Endothelial cell of hepatic sinusoid (primary cell): ENCODE measurements around the gene DTX4.

Experiments
- in situ Hi-C: cut with HindIII; loops from 2 replicates; pipeline ENCODE4 v1.10.0; 2017; ENCODE audit warnings: low sequenced_read_pairs

Gene DTX4

DNA sequence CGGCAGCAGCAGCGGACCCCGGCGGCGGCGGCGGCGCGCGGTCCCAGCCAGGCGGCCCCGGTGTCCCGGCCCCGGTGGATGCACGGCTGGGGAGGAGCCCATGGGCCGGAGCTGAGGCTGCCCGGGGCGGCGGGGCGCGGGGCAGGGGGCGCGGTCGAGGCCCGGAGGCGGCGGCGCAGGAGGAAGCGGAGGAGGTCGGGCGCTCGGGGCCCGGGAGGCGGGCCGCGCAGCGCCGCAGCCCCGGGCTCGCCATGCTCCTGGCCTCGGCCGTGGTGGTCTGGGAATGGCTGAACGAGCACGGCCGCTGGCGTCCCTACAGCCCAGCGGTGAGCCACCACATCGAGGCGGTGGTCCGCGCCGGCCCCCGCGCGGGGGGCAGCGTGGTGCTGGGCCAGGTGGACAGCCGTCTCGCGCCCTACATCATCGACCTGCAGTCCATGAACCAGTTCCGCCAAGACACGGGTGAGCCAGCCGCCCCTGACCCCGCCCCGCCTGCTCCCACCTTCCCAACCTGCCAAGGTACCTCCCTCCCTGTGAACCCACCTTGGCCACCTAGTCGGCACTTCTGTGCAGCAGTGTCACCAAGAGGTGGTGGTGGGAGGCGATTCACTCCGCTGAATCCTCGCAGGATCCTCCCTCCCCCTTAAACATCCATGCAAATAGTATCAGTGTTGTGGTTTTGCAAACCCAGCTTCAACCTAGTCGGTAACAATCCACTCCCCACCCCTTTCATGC, 580 bp downstream of the DTX4 start:
- in situ Hi-C loops, result no loop called here

DNA sequence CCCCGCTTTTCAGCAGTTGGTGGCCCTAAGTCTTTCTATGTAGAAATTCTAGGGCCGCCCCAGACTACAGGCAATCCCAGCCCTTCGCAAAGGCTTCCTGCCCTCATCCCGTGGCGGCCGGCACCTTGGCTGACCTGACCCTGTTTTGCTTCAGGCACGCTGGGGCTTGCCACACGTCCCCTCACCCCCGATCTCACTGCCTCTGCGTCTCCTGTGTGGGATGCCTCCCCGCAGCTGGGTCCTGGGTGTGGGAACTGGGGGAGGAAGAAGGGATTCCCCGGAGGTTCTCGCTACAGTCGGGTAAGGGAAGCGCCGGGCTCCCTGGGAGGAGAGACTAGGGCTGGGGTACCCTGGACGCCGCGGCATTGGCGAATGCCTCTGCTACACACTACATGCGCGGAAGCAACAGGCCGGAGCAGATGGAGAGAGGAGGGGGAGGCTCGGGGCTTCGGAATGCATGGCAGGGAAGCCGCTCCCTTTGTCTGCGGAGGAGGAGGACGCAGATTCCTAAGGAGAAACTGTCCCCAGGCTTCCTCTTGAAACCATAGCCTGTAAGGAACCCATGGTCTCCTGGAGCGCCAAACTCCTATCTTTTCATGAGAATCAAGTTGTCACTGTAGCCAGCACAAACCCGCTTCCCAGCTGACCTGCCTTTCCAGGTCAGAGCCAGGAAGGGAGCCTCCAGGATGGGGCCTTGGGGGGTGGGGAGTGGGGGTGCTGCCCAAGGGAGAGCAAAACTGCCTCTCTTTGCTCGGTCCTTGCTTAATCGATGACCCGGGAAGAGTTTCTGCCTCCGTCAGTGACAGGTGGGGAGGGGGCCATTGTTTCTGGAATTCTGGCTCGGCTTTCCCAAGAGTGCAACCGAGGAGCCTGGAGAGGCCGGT, 1.4 kb downstream of the DTX4 start:
- in situ Hi-C loops, result no loop called here

DNA sequence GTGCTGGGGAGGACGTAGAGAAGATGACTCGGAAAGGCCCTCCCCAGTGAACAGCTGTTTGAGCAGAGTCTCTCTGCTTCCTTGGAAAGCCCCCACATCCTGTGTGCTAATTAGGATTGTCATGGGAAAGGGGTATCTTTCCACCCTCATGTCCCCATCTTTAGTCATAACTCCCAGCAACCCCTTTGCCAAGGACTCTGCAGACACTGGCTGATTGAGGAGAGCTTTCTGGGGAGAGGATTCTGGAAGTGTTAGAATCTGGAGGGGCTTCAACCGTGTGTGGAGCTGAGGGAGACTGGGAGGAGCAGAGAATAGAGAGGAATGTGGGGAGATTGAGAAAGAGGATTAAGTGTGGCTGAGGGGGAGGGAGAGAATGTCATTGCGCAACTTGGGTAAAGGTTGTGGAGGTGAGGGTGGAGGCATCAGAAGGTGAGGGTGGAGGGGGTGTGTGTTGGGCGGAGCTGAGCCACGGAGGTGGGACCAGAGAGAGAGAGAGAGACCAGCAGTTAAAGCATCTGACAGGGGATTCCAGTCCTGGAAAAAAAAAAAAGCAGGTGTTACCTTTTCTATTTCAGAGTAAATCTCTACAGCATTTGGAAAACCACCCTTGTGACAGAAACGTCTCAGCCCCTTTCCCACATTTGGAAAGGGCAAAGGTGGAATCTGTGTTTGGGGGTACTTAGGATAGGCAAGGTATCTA, 2.2 kb downstream of the DTX4 start:
- in situ Hi-C loops, result no loop called here

DNA sequence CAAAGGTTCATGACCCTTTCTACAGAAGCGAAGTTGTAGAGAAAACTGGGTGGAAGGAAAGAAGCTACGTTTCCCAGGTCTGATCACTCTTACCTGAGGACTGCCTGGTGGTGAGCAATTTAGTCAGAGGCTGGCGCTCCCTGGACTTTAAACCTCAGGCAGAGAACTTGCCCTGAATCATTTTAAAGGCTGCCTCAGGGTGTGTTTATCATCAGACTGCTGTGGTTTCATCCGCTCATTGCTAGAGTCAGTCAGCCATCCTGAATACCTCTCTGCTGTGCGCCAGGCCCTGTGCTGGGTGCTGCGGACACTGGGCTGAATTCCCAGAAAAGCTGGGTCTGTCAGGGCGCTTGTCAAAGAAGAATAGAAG, 2.7 kb downstream of the DTX4 start:
- in situ Hi-C loops, result no loop called here

DNA sequence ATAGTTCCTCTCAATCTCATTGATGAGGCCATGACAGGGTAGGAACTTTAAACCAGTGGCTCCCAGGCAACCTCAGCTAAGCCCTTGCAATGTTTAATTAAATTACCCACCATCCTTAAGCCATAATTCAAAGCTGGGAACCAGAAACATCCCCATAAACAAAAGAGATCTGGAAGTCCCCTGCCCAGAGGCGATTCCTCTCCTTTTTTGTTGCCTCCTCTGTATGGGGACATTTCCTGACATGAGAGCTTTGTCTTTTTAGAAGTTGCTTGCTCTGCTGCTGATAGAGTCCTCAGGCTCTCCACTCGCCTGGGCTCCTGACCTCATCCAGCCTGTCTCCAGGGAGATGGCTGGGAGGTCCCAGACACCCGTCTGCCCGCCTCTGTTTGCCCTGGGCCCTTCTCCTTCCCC, 3.2 kb downstream of the DTX4 start:
- in situ Hi-C loops, result no loop called here

DNA sequence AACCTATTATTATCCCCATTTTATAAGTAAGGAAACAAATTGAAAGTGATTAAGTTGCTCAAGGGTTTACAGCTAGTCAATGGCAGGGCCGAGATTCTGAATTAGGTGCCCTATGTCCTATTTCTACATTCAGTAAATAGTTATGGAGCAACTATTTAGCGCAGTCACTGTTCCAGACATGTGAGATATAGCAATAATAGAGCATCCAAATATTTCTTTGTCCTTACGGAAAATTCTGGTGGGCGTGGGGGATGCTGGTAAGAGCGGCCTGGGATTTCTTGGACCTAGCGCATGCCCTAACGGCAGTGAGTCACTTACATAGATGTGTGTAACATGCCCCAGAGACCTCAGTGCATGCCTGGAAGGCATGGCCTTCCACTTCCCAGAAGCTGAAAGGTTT, 4.4 kb downstream of the DTX4 start:
- in situ Hi-C loops, result no loop called here

DNA sequence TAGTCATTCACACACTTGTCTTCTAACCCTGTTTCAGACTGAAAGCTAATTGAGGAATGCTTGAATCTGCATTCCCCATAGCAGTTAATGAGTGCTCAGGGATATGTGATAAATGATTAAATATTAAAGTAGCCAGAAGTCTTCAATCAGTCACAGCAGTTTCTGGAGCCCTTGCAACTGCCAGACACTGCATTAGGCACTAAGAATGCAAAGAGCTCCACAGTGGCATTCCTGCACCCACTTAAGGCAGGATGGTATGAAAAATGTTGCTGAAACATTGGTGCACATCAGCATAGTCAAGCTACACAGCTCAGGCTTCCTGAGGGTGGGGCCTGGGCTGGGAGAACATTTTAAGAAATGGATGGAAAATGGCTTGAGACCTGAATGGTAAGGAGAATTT, 6.5 kb downstream of the DTX4 start:
- in situ Hi-C loops, result no loop called here

DNA sequence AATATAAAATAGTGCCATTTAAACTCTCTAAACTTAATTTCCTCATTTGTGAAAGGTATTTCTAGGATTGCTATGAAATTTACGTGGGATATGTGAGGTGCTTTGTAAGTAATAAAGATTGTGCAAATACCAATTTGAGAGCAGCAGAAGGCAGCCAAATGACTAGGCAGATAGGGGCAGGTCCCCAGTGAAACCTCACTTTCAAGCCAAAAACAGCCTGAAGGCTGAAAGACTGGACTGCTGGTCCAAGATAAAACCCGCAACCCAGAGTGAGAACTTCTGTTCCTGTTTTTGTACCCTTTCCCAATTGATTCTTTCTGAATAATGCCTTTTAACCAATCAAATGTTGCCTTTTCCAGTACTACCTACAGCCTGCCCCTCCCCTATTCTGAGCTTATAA, 7.2 kb downstream of the DTX4 start:
- in situ Hi-C loops, result no loop called here

DNA sequence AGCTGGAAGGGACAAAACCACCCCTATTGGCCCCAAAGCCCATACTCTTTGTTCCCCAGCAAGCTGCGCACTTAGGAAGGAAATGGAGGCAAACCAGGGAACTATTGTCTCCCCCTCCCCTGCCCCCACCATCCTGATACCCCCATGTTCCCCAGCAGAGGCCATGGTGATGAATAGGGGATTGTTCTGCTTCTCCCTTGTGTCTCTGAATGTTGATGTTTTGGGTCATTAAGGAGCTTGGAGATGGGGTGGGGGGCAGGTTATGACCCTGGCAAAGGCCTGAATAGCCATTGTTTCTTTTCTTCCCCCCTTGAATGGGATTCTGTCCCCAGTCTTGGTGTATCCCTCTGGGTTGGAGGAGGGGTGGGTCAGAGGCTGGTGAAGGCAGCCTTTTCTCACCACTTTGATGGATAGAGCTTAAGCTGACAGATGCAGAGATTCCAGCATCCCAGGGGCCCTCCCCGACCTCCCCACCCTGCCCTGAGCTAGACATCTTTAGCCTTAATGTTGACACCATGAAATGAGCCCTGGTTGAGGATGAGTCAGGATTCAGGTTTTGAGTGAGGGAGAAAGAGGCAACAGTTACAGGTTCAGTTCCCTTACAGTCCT, 8.3 kb downstream of the DTX4 start:
- in situ Hi-C loops, result no loop called here

DNA sequence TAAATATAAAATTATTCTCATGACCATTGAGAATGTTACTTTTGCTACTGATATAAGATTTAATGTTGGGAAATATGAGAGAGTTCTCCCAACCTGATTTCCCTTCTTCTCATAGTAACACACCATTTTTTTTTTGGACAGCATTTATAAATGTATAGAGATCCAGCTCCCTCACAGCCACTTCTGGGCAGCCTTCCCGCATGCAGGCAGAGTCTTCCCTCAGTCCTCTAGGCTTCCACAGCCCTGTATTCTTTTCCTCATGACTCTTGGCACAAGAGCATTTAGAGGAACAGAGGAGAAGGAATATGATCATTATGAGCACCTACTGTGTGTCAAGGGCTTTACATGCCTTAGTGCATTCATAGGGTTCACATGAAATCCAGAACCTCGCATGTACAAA, 9.0 kb downstream of the DTX4 start:
- in situ Hi-C loops, result no loop called here

DNA sequence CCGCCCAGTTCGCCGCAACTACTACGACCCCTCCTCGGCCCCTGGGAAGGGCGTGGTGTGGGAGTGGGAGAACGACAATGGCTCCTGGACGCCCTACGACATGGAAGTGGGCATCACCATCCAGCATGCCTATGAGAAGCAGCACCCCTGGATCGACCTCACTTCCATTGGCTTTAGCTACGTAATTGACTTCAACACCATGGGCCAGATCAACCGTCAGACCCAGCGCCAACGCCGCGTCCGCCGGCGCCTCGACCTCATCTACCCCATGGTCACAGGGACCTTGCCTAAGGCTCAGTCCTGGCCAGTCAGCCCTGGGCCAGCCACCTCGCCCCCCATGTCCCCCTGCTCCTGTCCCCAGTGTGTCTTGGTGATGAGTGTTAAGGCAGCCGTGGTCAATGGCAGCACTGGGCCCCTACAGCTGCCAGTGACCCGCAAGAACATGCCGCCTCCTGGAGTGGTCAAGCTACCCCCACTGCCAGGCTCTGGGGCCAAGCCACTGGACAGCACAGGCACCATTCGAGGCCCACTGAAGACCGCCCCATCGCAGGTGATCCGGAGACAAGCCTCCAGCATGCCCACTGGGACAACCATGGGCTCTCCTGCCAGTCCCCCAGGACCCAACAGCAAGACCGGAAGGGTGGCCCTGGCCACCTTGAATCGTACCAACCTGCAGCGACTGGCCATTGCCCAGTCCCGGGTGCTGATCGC, 10.0 kb downstream of the DTX4 start:
- in situ Hi-C loops, result no loop called here

DNA sequence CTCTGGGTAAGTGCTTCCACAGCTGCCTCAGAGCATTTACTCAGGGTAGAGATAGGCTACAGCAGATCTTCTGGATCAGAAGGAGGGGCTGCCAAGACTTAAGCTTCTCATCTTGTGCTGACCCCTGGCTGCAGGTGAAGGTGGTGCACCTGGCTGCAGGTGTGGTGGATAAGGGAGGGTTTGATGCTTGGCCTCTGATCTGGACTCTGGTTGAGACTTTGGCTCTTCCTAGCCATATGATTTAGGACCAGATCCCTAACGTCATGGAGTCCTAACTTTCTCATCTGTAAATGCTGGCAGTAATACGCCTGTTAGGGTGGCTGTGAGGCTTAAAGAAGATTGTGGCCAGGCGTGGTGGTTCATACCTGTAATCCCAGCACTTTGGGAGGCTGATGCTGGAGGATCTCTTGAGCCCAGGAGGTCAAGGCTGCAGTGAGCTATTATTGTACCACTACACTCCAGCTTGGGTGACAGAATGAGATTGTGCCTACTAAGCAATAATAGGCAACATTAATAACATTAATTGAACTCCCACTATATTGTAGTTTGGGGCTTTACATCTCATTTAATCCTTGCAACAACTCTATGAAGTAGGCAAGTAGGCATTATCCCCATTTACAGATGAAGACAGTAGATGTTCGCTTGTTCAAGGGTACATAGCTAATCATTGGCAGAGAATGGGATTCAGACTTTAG, 10.7 kb downstream of the DTX4 start:
- in situ Hi-C loops, result no loop called here

DNA sequence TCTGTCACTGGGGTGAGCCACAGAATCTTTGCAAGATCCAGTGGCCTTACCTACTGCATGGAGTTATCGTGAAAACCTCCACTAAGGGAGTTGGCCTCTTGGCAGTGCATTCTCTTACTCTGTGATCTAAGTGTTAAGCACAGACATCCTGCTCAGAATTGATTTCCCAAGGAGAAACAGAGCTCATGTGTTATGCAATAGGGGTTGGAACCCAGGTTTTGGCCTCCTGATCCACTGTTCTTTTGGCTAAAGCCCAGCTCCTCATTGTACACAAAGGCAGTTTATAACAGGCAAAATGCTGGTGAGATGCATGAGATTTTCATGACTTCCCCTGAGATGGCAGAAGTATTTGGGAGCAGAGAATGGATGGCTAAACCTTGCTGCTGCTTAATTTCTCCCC, 11.8 kb downstream of the DTX4 start:
- in situ Hi-C loops, result no loop called here

DNA sequence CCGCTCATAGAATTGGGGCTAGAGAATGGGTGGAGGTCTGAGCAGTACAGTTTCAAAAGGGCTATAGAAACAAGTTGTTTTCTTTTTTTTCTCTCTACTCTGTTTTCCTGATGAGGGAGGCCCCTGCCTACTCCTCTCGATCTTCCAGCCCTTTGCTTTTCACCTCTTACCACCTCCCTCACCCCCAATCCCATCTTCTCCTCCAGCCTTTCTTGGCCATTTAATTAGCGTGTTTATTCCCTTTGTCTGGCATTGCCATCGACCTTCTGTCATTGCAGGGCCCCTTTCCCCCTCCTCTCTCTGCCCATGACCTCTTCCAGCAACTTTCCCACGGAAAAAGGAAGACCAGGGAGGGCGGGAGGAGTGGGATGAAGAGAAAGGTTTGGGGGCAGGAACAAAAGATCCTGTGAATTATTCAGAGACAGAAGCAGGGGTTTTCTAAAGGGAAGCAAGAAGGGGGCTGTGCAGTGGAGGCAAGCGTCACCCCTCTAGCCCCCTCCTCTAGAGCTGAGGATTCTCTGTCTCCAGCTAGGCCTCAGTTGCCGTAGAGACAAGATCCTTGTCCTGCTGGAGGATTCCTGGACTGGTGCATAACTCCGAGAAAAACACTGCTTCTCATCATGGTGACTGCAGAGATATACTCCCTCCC, 12.9 kb downstream of the DTX4 start:
- in situ Hi-C loops, result no loop called here

DNA sequence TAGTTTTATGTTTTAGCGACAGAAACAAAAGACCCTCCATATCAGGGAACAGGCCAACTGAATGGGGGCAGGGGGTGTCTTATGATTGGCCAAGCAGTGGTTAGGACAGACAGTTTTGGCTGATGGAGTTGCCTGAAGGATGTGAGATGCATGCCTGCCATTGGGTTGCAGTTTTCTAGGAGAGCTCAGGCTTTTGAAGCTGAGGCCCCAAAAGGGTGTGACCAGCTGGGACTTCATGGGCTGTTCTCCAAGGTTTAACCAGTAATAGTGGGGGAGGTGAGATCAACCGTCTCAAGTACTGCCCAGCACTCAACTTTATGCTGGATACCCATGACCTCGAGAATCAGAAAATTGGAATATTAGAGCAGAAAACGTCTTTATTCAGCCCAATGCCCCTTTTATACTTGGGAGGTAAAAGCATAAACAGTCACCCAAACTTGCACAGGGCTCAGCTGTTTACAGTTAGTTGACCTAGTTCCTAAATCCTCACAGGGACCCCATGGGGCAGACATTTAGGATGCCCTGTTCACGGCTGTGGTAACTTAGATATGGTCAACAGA, 13.5 kb downstream of the DTX4 start:
- in situ Hi-C loops, result no loop called here

DNA sequence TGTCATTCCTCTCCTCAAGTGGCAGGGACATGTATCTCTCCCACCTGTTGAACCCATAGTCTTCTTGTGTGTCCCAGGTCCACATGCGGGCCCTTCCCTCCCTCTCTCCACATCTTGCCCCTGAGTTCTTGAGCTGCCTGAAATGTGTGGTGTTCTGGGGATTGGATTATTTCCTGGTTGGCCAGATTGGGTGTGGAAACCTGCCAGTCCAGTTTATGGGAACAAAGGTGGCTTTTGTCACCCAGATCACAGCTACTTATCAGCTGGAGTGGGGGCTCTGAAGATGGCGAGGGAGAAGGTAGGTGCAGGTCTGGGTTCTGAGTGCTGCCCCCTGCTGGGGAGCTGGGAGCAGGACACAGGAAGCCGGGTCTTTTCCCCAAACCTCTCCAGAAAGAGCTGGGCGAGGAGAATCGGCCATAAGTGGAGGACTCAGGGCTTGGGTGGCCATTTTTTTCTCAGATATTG, 14.2 kb downstream of the DTX4 start:
- in situ Hi-C loops, result no loop called here

DNA sequence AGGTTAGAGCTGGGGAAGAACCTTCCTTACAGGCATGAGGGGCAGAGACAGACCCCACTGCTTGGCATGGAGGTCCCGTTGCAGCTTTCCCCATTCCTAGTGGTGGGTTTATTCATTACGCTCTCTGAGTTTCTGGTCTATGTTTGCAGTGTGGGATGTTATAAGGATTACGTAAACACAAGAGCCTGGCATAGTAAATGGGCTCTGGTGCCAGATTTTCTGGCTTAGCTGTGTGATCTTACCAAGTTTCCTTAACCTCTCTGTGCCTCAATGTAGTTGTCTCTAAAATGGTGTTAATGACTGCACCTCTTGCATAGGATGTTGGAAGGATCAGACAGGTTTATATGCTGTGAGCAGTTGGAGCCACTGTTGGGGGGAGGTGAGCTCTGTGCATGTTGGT, 15.1 kb downstream of the DTX4 start:
- in situ Hi-C loops, result no loop called here

DNA sequence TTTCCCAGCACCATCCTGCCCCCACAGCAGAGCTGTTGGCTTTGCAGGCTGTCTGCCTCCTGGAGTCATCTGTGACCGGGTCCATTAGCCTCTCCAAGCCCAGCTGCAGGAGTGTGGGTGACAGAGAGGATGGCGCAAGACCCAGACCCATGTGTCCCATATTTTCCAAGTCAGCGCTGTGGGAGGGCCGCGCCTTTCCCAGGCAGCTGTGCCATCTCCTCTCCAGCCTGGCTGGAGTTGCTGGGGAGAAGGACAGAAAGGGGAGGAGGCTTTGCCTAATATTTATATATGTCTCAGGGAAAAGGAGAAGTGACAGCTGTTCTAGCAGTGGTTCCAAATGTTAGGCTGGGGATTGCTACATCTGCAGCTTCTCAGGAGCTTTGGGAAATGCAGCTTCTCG, 15.7 kb downstream of the DTX4 start:
- in situ Hi-C loops, result no loop called here

DNA sequence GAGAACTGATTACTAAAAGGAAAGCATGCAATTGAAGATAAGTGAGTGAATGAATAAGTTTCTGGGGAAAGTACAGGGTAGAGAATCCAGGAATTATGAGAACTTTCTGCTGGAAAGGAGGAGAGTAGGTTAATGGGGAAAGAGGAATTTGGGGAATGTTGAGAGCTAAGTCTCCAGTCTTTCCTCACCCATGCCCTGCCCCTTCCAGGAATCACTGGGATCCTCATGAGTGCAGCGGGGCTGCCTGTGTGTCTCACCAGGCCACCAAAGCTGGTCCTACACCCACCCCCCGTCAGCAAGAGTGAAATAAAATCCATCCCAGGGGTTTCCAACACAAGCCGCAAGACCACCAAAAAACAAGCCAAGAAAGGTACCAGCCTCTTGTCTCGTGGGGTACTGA, 17.0 kb downstream of the DTX4 start:
- in situ Hi-C loops, result no loop called here
